SK-N-SH treated with all-trans-retinoic acid at 6 μM for 48 hours (cell line): ENCODE data around the gene GRM7.

Source experiments
- ATAC-seq: fragments of 200-7000 bp; cut with Tn5 transposase; 3 replicates; pipeline ENCODE4 v1.9.1; 2020; ENCODE audit warnings: mild to moderate bottlenecking, moderate library complexity
- ARNTL ChIP-seq: fragments of 450-650 bp; formaldehyde crosslinking; IDR thresholded peaks from 2 replicates; pipeline ENCODE4 v1.5.0; 2020; ENCODE audit warnings: low read depth, mild to moderate bottlenecking, moderate library complexity, borderline replicate concordance
- BACH2 ChIP-seq: fragments of 250-450 bp; sonication (Bioruptor Pico); IDR thresholded peaks from 2 replicates; pipeline ENCODE4 v1.9.0; 2021; ENCODE audit warnings: mild to moderate bottlenecking, borderline replicate concordance
- CSDC2 ChIP-seq: fragments of 250-450 bp; sonication (Bioruptor Pico); IDR thresholded peaks from 2 replicates; pipeline ENCODE4 v1.5.0; 2020; ENCODE audit warnings: mild to moderate bottlenecking, moderate library complexity
- CSRNP3 ChIP-seq: fragments of 250-450 bp; sonication (Bioruptor Pico); IDR thresholded peaks from 2 replicates; pipeline ENCODE4 v1.5.1; 2021; ENCODE audit warnings: mild to moderate bottlenecking, moderate library complexity
- ESRRG ChIP-seq: fragments of 250-450 bp; sonication (Bioruptor Pico); IDR thresholded peaks from 2 replicates; pipeline ENCODE4 v1.6.1; 2021; ENCODE audit warnings: mild to moderate bottlenecking
- GLIS3 ChIP-seq: fragments of 250-450 bp; sonication (Bioruptor Pico); IDR thresholded peaks from 2 replicates; pipeline ENCODE4 v1.5.0; 2020; ENCODE audit warnings: mild to moderate bottlenecking, moderate library complexity
- ISL1 ChIP-seq: fragments of 250-450 bp; sonication (Bioruptor Pico); IDR thresholded peaks from 2 replicates; pipeline ENCODE4 v2.1.2; 2022; ENCODE audit warnings: mild to moderate bottlenecking, moderate library complexity
- OSR1 ChIP-seq: fragments of 250-450 bp; sonication (Bioruptor Pico); IDR thresholded peaks from 2 replicates; pipeline ENCODE4 v1.8.0; 2022; ENCODE audit warnings: moderate library complexity, mild to moderate bottlenecking, inconsistent platforms
- POU6F1 ChIP-seq: fragments of 250-450 bp; sonication (Bioruptor Pico); IDR thresholded peaks from 2 replicates; pipeline ENCODE4 v1.8.0; 2021; ENCODE audit warnings: low read depth, mild to moderate bottlenecking, moderate library complexity, borderline replicate concordance
- PPARA ChIP-seq: fragments of 250-450 bp; sonication (Bioruptor Pico); IDR thresholded peaks from 2 replicates; pipeline ENCODE4 v1.5.0; 2020; ENCODE audit warnings: mild to moderate bottlenecking, borderline replicate concordance
- RARB ChIP-seq: fragments of 250-450 bp; sonication (Bioruptor Pico); IDR thresholded peaks from 2 replicates; pipeline ENCODE4 v1.8.0; 2021; ENCODE audit warnings: mild to moderate bottlenecking, moderate library complexity
- SNAI2 ChIP-seq: fragments of 250-450 bp; sonication (Bioruptor Pico); IDR thresholded peaks from 2 replicates; pipeline ENCODE4 v1.5.0; 2020; ENCODE audit warnings: mild to moderate bottlenecking, moderate library complexity
- TCF4 ChIP-seq: fragments of 250-450 bp; sonication (Bioruptor Pico); IDR thresholded peaks from 2 replicates; pipeline ENCODE4 v1.8.0; 2021; ENCODE audit warnings: mild to moderate bottlenecking, moderate library complexity, borderline replicate concordance
- TOX ChIP-seq: fragments of 250-450 bp; sonication (Bioruptor Pico); IDR thresholded peaks from 2 replicates; pipeline ENCODE4 v1.8.0; 2021; ENCODE audit warnings: mild to moderate bottlenecking, moderate library complexity, borderline replicate concordance
- ZC3H10 ChIP-seq: fragments of 250-450 bp; sonication (Bioruptor Pico); IDR thresholded peaks from 2 replicates; pipeline ENCODE4 v1.5.1; 2021; ENCODE audit warnings: mild to moderate bottlenecking, moderate library complexity
- ZFP3 ChIP-seq: fragments of 250-450 bp; sonication (Bioruptor Pico); IDR thresholded peaks from 2 replicates; pipeline ENCODE4 v1.5.0; 2020; ENCODE audit warnings: mild to moderate bottlenecking, moderate library complexity
- ZFP30 ChIP-seq: fragments of 450-650 bp; formaldehyde crosslinking; IDR thresholded peaks from 2 replicates; pipeline ENCODE4 v1.5.0; 2022; ENCODE audit warnings: mild to moderate bottlenecking, moderate library complexity
- ZNF565 ChIP-seq: fragments of 450-650 bp; formaldehyde crosslinking; conservative IDR thresholded peaks from 2 replicates; pipeline ENCODE4 v1.5.0; 2020; ENCODE audit warnings: low read depth, mild to moderate bottlenecking, moderate library complexity
- ZNF70 ChIP-seq: fragments of 450-650 bp; formaldehyde crosslinking; IDR thresholded peaks from 2 replicates; pipeline ENCODE4 v1.5.0; 2020; ENCODE audit warnings: mild to moderate bottlenecking, moderate library complexity
- ZNF8 ChIP-seq: fragments of 450-650 bp; formaldehyde crosslinking; IDR thresholded peaks from 2 replicates; pipeline ENCODE4 v1.5.0; 2020; ENCODE audit warnings: mild to moderate bottlenecking, moderate library complexity
- TF ChIP-seq, protein P1 (sequence below): fragments of 250-450 bp; sonication (Bioruptor Pico); IDR thresholded peaks from 2 replicates; pipeline ENCODE4 v1.8.0; 2020; ENCODE audit warnings: mild to moderate bottlenecking, moderate library complexity, borderline replicate concordance
- TF ChIP-seq, protein P2 (sequence below): fragments of 250-450 bp; sonication (Bioruptor Pico); IDR thresholded peaks from 2 replicates; pipeline ENCODE4 v1.5.0; 2020; ENCODE audit warnings: mild to moderate bottlenecking, moderate library complexity

The GRM7 gene

DNA sequence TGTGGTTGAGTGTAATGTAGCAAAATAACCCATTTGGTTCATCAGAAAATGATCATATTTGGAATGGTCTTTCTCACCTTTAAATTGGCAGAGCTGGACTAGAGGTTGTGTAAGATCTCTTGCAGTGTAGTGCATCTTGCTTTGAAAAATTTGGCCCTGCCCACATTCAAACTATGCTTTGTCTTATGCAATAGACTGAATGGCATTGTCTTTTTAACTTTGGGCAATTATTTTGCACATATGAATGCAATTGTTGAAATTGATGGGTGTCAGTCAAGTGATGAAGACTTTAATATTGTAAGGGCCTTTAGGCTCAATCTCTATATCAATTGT lies 381.4 kb downstream of the GRM7 start:
- TF ChIP-seq CSDC2 (CRISPR knock-in tag) (no peak), GLIS3 (CRISPR knock-in tag) (no peak), CSRNP3 (no peak), ZNF565 (no peak), TCF4 (no peak), ZFP30 (CRISPR knock-in tag) (no peak), ZFP3 (CRISPR knock-in tag) (no peak), ZNF8 (CRISPR knock-in tag) (no peak), ZNF70 (CRISPR knock-in tag) (no peak), PPARA (no peak), ARNTL (CRISPR knock-in tag) (no peak), OSR1 (no peak), ESRRG (no peak), SNAI2 (CRISPR knock-in tag) (no peak), POU6F1 (CRISPR knock-in tag) (no peak), TOX (CRISPR knock-in tag) (no peak)
- TF ChIP-seq, protein P1, sequence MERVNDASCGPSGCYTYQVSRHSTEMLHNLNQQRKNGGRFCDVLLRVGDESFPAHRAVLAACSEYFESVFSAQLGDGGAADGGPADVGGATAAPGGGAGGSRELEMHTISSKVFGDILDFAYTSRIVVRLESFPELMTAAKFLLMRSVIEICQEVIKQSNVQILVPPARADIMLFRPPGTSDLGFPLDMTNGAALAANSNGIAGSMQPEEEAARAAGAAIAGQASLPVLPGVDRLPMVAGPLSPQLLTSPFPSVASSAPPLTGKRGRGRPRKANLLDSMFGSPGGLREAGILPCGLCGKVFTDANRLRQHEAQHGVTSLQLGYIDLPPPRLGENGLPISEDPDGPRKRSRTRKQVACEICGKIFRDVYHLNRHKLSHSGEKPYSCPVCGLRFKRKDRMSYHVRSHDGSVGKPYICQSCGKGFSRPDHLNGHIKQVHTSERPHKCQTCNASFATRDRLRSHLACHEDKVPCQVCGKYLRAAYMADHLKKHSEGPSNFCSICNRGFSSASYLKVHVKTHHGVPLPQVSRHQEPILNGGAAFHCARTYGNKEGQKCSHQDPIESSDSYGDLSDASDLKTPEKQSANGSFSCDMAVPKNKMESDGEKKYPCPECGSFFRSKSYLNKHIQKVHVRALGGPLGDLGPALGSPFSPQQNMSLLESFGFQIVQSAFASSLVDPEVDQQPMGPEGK, result no peak
- TF ChIP-seq, protein P2, sequence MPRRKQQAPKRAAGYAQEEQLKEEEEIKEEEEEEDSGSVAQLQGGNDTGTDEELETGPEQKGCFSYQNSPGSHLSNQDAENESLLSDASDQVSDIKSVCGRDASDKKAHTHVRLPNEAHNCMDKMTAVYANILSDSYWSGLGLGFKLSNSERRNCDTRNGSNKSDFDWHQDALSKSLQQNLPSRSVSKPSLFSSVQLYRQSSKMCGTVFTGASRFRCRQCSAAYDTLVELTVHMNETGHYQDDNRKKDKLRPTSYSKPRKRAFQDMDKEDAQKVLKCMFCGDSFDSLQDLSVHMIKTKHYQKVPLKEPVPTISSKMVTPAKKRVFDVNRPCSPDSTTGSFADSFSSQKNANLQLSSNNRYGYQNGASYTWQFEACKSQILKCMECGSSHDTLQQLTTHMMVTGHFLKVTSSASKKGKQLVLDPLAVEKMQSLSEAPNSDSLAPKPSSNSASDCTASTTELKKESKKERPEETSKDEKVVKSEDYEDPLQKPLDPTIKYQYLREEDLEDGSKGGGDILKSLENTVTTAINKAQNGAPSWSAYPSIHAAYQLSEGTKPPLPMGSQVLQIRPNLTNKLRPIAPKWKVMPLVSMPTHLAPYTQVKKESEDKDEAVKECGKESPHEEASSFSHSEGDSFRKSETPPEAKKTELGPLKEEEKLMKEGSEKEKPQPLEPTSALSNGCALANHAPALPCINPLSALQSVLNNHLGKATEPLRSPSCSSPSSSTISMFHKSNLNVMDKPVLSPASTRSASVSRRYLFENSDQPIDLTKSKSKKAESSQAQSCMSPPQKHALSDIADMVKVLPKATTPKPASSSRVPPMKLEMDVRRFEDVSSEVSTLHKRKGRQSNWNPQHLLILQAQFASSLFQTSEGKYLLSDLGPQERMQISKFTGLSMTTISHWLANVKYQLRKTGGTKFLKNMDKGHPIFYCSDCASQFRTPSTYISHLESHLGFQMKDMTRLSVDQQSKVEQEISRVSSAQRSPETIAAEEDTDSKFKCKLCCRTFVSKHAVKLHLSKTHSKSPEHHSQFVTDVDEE (CRISPR knock-in tag), result no peak
- ATAC-seq, result no peak

DNA sequence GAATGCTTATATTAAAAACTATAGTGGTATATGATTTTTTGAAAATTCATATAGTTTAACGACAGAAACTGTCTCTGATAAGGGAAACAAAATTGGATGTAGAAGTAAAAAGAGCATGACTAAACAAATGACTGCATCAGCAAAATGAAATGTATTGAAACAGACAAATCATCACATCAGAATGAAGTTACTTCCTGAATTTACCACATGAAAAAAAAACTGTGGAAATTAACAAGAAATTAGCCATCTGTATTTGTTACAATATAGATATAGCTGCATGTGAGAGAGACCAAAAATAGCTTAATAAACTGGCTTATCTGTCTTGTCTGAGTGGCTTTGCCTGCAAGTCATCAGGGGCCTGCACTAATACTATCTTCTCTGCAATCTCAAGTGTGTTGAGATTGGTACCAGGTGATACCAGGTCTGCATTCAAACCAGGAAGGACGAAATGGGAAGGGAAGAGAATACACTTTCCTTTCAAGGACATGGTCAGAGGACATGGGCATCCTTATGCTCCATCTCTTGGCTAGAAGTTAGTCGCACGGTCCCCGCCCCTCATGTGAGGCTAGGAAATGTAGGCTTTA lies 388.7 kb downstream of the GRM7 start:
- TF ChIP-seq, protein P1, result no peak
- peak; percentile 75; the same call in 1 of the 2 replicates for TF ChIP-seq TCF4
- no peak for ATAC-seq

- TF ChIP-seq ZNF8 (CRISPR knock-in tag), result no peak
- TF ChIP-seq PPARA, result no peak
- TF ChIP-seq ZNF70 (CRISPR knock-in tag), result no peak
- no peak for TF ChIP-seq BACH2 (CRISPR knock-in tag)
- TF ChIP-seq, protein P1, result no peak
- no peak for TF ChIP-seq RARB (CRISPR knock-in tag)
- TF ChIP-seq ZC3H10, result no peak
- no peak for TF ChIP-seq ZFP30 (CRISPR knock-in tag)
- no peak for TF ChIP-seq TCF4
- TF ChIP-seq ARNTL (CRISPR knock-in tag), result no peak
- no peak for TF ChIP-seq ISL1
- no peak for TF ChIP-seq GLIS3 (CRISPR knock-in tag)
- TF ChIP-seq, protein P2 (CRISPR knock-in tag), result no peak
- TF ChIP-seq OSR1, result no peak
- TF ChIP-seq, all 23 proteins: peak for 0
- no peak for ATAC-seq
Observed at GRCh38 chr3:7254251-7254650, 393.3 kb downstream of the GRM7 start.
